Vagina (tissue), 2 donors: ENCODE measurements around the gene CYSRT1. TPM values are rescaled to one million over a fixed set of nuclear protein-coding genes. Genes with fewer than 3 reads are reported as not detected.

Source experiments
- DNase-seq, 2 donors: peaks; one replicate each; pipeline ENCODE4 v3.0.0-alpha.2; 2017; ENCODE audit errors: extremely low spot score in 2 of 2
- H3K27ac ChIP-seq: fragments of 200-600 bp; sonication (generic); one replicate; pipeline ENCODE4 v1.5.1; 2019
- H3K27me3 ChIP-seq: fragments of 200-600 bp; sonication (generic); one replicate; pipeline ENCODE4 v1.5.1; 2019
- H3K36me3 ChIP-seq, 2 donors: fragments of 200-600 bp; sonication (generic); one replicate each; pipeline ENCODE4 v1.5.1; 2017 to 2019
- H3K4me1 ChIP-seq: fragments of 200-600 bp; sonication (generic); one replicate; pipeline ENCODE4 v1.5.1; 2019
- H3K4me3 ChIP-seq, 2 donors: fragments of 200-600 bp; sonication (generic); 1 replicate in 1 of 2; 2 replicates in 1 of 2; pipeline ENCODE4 v1.5.1; 2016 to 2019
- H3K9me3 ChIP-seq: fragments of 200-600 bp; sonication (generic); one replicate; pipeline ENCODE4 v1.5.1; 2019
- POLR2A ChIP-seq, 2 donors: fragments of 450-650 bp; IDR thresholded peaks; one replicate each; pipeline ENCODE4 v1.6.1; 2017; ENCODE audit warnings: antibody characterized with exemption in 2 of 2, mild to moderate bottlenecking in 2 of 2, moderate library complexity in 2 of 2
- POLR2AphosphoS5 ChIP-seq, 2 donors: sonication (generic); formaldehyde crosslinking; IDR thresholded peaks; one replicate each; pipeline ENCODE4 v1.9.0; 2017; ENCODE audit warnings: antibody characterized with exemption in 2 of 2, mild to moderate bottlenecking in 2 of 2, low read depth in 1 of 2; ENCODE audit not compliant: insufficient read depth in 1 of 2
- intact Hi-C: fragments of 100-400 bp; cut with DNase I; formaldehyde crosslinking; loops from one replicate; pipeline ENCODE4 v1.15.1; 2023
- total RNA-seq: library from RNA; depleted of rRNA; stranded (reverse); fragments of >200 nt; gene quantifications from one replicate; pipeline ENCODE4 v1.2.3, GENCODE V29; 2016
- TF ChIP-seq, protein P1 (sequence below), 3 experiments: fragments of 450-650 bp in 2 of 3; fragments of 200-600 bp in 1 of 3; sonication (generic) in 1 of 3; IDR thresholded peaks; one replicate each; pipeline ENCODE4 v1.5.1; 2017 to 2019; ENCODE audit warnings: antibody characterized with exemption in 3 of 3, mild to moderate bottlenecking in 2 of 3, moderate library complexity in 2 of 3

Gene CYSRT1, protein sequence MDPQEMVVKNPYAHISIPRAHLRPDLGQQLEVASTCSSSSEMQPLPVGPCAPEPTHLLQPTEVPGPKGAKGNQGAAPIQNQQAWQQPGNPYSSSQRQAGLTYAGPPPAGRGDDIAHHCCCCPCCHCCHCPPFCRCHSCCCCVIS
- 24.3 TPM for total RNA-seq

DNA sequence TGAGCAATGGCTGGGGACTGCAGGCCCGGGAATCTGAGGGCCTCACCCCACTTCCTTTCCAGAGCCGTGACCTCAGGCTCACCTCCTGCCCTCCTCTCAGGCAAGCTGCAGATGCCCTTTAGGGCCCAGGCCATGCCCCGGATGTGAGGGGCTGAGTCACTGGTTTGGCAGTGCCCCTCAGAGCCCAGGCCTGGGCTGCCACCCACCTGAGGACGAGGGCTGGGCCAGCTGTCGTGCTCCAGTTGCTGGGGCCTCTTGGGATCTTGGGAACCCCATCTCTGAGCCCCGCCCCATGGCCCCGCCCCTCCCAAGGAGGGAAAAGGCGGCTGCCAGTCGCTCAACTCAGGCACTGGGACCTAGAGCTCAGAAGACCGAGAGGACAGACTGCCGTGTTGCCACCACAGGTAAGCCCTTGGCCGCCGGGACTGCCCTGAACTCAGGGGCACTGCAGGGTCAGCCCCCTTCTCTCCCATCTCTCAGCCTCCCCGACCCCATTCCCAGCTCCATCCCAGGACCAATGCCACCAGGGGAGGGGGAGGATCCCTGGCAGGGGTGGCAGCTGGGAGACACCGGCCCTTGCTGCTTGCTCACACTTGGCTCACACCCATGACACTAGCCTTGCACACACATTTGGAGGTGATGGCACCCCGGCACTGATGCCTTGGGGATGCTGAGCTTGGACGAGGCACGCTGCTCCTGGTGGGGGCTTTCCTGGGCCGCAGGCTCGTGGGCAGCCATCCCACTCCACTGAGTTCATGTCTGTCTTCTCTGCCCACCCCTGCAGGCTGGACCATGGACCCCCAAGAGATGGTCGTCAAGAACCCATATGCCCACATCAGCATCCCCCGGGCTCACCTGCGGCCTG, at the start of gene CYSRT1:
CYSRT1 (plus strand) TSS at position 345 of the 865 bp plus-strand sequence; CDS start at position 793, 448 bp downstream.
- intact Hi-C loops: loop anchor here (5.0 kb wide), 2 partner anchors 33 to 132 kb away; no protein-coding TSS in a partner anchor
- peaks cover 38% of the 10 kb centered on the region for H3K4me1 ChIP-seq
- H3K4me3 ChIP-seq: peak within 1 kb of the TSS; percentile 65 to 86
- peak in 1 of 2 donors; percentile 37 for TF ChIP-seq POLR2AphosphoS5 (IDR thresholded peaks at IDR 0.05; ENCODE audit: insufficient read depth in 1 of 2, low read depth in 1 of 2)
- TF ChIP-seq, protein P1, sequence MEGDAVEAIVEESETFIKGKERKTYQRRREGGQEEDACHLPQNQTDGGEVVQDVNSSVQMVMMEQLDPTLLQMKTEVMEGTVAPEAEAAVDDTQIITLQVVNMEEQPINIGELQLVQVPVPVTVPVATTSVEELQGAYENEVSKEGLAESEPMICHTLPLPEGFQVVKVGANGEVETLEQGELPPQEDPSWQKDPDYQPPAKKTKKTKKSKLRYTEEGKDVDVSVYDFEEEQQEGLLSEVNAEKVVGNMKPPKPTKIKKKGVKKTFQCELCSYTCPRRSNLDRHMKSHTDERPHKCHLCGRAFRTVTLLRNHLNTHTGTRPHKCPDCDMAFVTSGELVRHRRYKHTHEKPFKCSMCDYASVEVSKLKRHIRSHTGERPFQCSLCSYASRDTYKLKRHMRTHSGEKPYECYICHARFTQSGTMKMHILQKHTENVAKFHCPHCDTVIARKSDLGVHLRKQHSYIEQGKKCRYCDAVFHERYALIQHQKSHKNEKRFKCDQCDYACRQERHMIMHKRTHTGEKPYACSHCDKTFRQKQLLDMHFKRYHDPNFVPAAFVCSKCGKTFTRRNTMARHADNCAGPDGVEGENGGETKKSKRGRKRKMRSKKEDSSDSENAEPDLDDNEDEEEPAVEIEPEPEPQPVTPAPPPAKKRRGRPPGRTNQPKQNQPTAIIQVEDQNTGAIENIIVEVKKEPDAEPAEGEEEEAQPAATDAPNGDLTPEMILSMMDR (IDR thresholded peaks at IDR 0.05): no peak
- DNase-seq: no peak
- no peaks in the 10 kb centered on the region for H3K9me3 ChIP-seq
- H3K27me3 ChIP-seq: no peaks in the 10 kb centered on the region
- no peaks in the 10 kb centered on the region for H3K36me3 ChIP-seq
- H3K27ac ChIP-seq: peak within 1 kb of the TSS; percentile 77

DNA sequence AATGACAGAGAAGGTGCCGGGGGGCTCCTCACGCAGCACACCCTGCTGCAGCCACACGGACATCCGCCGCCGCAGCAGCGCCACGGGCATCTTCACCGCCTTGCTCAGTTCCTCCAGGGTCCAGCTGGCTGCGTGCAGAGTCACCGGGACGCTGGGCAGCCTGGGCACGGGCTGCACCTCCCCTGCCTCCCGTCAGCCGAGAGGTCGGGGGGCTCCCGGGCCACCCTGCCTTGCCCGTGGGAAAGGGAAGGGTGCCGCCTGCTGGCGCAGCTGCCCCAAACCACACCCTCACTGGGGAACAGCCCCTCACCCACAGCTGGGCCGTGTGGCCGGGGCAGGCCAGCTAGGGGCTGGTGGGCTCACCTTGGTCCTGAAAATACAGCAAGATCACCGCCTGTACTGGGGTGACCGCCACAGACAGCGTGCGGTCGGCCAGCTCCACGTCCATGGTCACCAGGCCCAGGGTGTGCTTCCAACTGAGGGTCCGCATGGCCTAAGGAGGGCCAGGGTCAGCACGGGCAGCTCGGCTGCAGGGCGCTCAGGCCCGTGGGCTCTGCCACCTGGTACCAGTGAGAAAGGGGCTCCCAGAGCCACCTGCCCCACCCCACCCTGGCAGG, 49.5 kb upstream of the CYSRT1 start:
- H3K4me1 ChIP-seq: peaks cover 13% of the 10 kb centered on the region

DNA sequence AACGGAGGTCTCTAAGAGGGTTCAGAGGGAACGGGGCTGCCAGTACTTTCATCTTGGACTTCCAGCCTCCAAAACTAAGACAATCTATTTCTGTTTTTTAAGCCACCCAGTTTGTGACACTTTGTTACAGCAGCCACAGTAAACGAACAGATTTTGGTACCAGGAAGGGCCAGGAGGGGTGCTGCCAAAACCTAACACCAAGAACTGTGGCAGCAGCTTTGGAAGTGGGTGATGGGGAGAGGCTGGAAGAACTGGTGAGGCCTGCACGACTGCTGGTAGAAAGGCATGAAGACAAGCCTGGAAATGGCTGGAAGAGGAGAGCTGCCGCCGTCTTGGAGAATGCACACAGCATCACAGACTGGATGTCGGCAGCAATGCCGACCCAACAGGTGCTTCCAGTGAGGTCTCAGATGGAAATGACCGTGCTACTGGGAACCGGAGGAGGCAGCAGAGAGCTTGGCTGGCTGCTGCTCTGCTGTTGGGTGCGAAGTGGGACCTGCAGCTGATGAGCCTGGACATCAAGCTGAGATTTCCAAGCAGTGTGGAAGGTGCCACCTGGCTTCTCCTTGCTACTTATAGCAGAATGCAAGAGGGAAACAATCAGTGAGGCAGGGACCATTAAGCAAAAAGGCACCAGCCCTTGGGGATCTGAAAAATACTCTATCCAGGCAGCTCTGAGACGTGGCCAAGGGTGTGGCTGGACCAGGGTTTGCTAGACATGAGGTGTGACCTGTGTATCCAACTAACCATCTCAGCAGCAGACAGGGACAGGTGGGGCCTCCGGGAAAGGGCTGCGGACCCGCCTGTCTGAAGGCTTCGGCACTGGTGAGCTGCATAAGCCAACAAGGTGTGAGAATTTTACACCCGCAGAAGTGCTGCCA, 48.4 kb upstream of the CYSRT1 start:
- Histone ChIP-seq H3K36me3 (peaks cover 0 to 29% of the 10 kb centered on the region in 2 donors), H3K4me3 (no peak overlapping the region)
- DNase-seq: no peak

More for the DNA sequence above, 49.5 kb upstream of the CYSRT1 start:
- no peaks in the 10 kb centered on the region for H3K9me3 ChIP-seq
- TF ChIP-seq, protein P1 (IDR thresholded peaks at IDR 0.05): no peak
- TF ChIP-seq POLR2AphosphoS5 (IDR thresholded peaks at IDR 0.05; ENCODE audit: insufficient read depth in 1 of 2, low read depth in 1 of 2) (no peak), POLR2A (IDR thresholded peaks at IDR 0.05) (no peak)
- H3K27me3 ChIP-seq: no peaks in the 10 kb centered on the region
- no peak overlapping the region for H3K27ac ChIP-seq
- no peak overlapping the region for H3K4me3 ChIP-seq
- intact Hi-C loops: no loop called here
- no peak for DNase-seq
- H3K36me3 ChIP-seq: peaks cover 0 to 18% of the 10 kb centered on the region in 2 donors

DNA sequence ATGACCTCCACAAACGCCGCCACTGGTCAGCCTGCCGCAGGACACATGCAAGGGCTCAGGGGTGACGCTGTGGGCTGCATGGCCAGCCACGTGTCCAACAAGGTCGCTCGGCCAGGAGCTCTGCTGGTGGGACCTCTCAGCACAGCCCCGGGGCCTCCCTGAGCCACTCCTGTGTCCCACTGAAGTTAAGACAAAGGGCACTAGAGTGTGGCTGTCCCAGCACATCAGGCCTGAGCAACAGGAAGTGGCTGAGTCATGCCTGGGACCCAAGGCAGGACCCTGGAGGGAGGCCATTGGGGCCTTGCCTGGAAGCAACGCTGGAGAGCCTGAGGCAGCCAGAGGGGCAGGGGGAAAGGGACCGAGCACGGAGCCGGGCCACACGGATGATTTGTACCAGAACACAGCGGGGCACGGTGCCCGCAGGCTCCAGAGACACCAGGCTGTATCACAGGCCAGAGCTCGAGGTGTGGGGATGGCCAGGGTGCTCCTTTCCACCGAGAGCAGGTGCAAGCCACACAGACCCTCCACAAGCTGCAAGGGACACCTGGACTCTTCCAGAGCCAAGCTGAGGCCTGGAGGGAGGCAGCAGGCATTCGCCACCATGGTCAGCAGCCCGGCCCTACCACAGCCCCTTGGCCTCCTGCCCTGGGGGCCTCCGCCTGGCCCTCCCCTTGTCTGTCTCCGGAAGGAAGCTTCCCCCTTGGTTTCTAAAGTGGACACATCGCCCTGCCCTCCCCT, 46.6 kb upstream of the CYSRT1 start:
- H3K27me3 ChIP-seq: no peaks in the 10 kb centered on the region
- no peak for DNase-seq
- peaks cover 0 to 47% of the 10 kb centered on the region in 2 donors for H3K36me3 ChIP-seq
- H3K4me3 ChIP-seq: no peak overlapping the region
- peaks cover 13% of the 10 kb centered on the region for H3K4me1 ChIP-seq
- no peak overlapping the region for H3K27ac ChIP-seq
- TF ChIP-seq POLR2A (IDR thresholded peaks at IDR 0.05) (no peak), POLR2AphosphoS5 (IDR thresholded peaks at IDR 0.05; ENCODE audit: insufficient read depth in 1 of 2, low read depth in 1 of 2) (no peak)
- TF ChIP-seq, protein P1 (IDR thresholded peaks at IDR 0.05): no peak
- no peaks in the 10 kb centered on the region for H3K9me3 ChIP-seq
- intact Hi-C loops: no loop called here

More for the DNA sequence above, 48.4 kb upstream of the CYSRT1 start:
- TF ChIP-seq POLR2AphosphoS5 (IDR thresholded peaks at IDR 0.05; ENCODE audit: insufficient read depth in 1 of 2, low read depth in 1 of 2): no peak
- TF ChIP-seq, protein P1 (IDR thresholded peaks at IDR 0.05): peak in 1 of 3 experiments; percentile 16
- intact Hi-C loops: no loop called here
- H3K9me3 ChIP-seq: no peaks in the 10 kb centered on the region
- H3K27me3 ChIP-seq: no peaks in the 10 kb centered on the region
- H3K4me1 ChIP-seq: peaks cover 13% of the 10 kb centered on the region
- H3K27ac ChIP-seq: no peak overlapping the region
